HL-60/S4 (cell line): ENCODE data around the gene MYO1E.

Experiments used
- in situ Hi-C: fragments of 300-500 bp; cut with MboI; formaldehyde crosslinking; loops from 2 replicates; pipeline ENCODE4 v1.14.3; 2022; ENCODE audit warnings: low sequenced_read_pairs

The MYO1E gene

DNA sequence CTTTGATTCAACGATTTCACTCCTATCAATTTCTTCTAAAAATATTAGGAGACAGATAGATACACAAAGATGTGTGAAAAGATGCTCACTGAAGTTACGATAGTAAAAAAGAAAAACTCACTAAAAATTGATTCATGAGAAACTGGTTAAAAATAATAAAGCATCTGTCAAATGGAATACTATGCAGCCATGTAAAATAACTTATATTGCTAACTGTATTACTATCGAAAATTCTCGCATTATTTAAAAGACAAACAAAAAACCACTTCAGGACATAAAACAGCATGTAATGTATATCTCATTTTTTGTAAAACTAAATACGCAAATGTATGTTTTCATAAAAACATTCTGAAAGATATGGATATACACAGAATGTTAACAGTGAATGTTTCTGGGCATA, 199.5 kb downstream of the MYO1E start:
- in situ Hi-C loops: loop anchor here (25.0 kb wide), 1 partner anchor 314 kb away; no protein-coding TSS in a partner anchor

- in situ Hi-C loops: loop anchor here (25.0 kb wide), 1 partner anchor 315 kb away; no protein-coding TSS in a partner anchor
Observed at GRCh38 chr15:59172289-59172901, 200.3 kb downstream of the MYO1E start.

- in situ Hi-C loops: loop anchor here (25.0 kb wide), 1 partner anchor 316 kb away; no protein-coding TSS in a partner anchor
Observed at GRCh38 chr15:59171067-59171397, 201.6 kb downstream of the MYO1E start.

GRCh38 chr15:59170295-59171066, 202.2 kb downstream of the MYO1E start:
- in situ Hi-C loops: loop anchor here (25.0 kb wide), 1 partner anchor 317 kb away; no protein-coding TSS in a partner anchor

DNA sequence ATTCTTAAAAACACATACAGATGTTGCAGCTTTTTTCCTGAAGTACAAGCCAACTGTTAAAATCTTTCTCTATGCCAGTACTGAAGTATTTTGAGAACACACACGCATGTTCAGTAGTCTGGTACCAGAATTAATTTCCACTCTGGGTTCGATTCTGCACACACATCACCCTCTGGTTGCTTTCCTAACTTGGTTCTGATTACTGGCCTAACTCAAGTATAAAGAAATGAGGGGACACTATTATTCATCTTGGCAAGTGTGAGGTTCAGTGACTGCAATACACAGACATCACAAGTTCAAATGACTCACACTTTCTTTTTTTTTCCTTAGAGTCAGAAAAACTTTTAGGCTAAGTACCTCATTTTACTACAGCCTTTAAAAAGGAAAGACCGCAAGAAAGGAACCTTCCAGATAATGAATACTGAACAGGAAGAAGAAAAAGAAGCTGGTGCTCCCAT, 203.4 kb downstream of the MYO1E start:
- in situ Hi-C loops: loop anchor here (25.0 kb wide), 1 partner anchor 318 kb away; no protein-coding TSS in a partner anchor

DNA sequence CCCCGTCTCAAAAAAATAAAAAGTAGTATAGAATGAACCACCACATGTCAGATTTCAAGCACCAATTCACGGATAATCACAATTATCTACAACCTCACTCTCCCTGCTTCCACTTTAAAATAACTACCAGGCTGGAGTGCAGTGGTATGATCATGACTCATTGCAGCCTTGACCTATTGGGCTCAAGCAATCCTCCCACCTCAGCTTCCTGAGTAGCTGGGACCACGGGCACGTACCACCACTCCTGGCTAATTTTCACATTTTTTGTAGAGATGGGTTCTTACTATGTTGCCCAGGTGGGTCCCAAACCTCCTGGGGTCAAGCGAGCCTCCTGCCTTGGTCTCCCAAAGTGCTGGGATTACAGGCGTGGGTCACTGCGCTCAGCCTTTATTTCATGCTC, 204.1 kb downstream of the MYO1E start:
- in situ Hi-C loops: loop anchor here (25.0 kb wide), 1 partner anchor 319 kb away; no protein-coding TSS in a partner anchor

- in situ Hi-C loops: loop anchor here (25.0 kb wide), 1 partner anchor 321 kb away; no protein-coding TSS in a partner anchor
Observed at GRCh38 chr15:59166601-59167265, 205.9 kb downstream of the MYO1E start.

GRCh38 chr15:59166166-59166565, 206.5 kb downstream of the MYO1E start:
- in situ Hi-C loops: loop anchor here (25.0 kb wide), 1 partner anchor 321 kb away; no protein-coding TSS in a partner anchor

DNA sequence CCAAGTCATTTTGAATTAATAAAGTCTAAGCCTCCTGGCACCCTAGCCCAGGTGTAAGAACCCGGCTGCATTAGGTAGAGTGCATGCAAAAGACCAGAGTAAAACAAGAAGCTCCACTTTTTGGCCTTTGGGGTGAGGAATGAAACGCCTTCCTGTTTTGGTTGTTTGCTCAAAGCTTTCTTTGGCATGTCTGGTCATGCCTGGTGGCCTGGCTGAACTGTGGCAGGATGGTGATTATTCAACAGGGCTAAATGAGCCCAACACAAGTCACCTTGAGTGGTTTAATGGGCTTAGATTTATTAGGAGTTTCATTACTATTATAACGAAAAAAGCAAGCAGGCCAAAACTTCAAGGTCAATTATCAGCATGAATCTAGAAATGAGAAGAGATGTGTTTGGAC, 206.9 kb downstream of the MYO1E start:
- in situ Hi-C loops: loop anchor here (25.0 kb wide), 1 partner anchor 322 kb away; no protein-coding TSS in a partner anchor

DNA sequence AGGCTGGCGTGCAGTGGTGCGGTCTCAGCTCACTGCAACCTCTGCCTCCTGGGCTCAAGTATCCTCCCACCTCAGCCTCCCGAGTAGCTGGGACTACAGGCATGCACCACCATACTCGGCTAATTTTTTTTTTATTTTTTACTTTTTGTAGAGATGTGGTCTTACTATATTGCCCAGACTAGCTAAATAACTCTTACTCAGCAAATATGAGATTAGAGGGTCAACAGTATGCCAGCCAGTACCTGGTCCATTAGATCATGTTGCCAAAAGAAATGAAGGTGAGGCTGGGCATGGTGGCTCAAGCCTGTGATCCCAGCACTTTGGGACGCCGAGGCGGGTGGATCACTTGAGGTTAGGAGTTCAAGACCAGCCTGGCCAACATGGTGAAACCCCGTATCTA, 210.6 kb downstream of the MYO1E start:
- in situ Hi-C loops: loop anchor here (25.0 kb wide), 1 partner anchor 325 kb away; no protein-coding TSS in a partner anchor

DNA sequence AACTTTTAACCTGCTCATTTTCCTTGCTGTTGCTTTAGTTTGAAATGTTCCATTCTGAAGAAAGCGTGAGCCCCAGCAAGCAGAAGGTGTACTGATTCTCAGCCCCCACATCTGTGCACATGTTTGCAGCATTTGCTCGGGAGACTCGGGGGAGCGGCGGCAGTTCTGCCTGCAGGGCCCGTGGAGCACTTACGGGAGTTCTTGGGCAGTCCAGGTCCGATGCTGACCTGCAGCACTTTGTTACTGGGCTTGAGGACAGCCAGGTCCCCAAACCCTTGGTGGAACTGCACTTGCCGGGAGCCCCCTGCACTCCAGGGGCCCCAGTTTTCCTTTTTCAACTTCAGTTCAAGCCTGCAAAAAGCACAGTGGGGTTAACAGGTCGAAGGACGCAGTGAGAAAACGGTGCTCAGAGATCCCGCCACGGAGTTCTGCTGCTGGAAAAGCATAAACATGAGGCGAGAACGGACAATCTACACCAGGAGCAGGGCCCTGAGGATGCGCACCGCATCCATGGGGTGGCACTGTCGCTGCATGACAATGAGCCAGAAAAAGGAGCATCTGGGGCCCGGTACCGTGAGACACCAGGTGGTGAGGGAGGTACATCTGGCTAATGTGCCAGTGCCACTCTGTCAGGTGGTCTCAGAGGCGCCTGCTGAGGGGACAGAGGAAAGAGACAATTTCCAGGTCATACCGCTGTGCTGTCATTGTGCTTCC, 211.6 kb downstream of the MYO1E start:
- in situ Hi-C loops: loop anchor here (25.0 kb wide), 1 partner anchor 326 kb away; no protein-coding TSS in a partner anchor

- in situ Hi-C loops: loop anchor here (25.0 kb wide), 1 partner anchor 328 kb away; no protein-coding TSS in a partner anchor
Observed at GRCh38 chr15:59159210-59159609, 213.5 kb downstream of the MYO1E start.

DNA sequence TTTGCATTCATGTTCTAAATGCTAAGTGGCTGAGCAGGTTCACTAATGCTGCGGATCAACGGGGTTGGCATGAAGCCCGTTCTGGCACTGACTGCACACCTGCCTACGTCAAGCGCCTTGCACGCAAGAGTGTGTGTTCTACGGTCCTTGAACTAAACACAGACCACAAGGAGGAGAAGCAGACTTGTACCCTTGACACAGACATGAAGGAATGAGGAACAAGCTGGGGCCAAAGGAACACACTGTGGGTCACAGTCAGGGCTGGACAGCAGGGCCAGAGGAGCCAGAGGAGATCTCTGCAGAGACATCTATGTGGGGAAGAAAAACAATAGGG, 214.0 kb downstream of the MYO1E start:
- in situ Hi-C loops: loop anchor here (25.0 kb wide), 1 partner anchor 329 kb away; no protein-coding TSS in a partner anchor

DNA sequence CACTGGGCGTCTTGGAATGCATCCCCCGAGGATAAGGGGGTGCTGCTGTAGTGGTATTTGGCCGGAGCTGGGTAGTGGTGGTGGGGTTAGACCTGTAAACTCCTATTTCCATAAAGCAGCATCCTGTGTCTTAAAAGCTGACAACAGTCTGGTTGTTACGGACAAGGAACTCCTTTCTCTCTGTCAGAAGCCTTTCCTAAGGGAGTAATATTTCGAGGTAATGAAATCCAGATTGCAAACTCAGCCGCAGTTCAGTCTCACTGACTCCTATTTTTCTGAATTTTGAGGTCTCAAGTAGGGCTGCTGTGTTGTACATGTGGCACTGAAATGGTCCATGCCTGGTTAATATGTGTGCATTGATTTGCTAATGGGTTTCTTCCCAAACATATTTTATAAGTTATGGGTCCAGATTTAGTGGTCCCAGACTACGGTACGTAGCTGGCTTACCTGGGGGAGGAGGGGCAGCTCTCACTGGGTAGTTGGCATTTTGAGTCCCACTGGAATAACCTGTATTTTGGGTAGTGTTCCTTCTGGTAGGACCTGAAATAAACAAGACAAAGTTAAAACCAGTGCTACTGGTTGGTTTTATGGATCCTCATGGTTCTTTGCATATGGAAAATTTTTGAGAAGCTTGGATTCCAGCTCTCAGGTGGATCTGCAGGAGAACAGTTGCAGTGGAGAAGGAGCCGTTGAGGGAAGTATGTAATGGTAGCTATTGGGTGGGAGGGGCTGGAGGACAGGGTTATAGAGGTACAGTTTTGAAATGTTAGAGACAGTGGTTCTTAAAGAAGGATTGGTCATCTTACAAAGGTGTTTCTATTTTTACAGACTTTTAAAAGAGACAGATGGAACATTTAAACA, 214.6 kb downstream of the MYO1E start:
- in situ Hi-C loops: loop anchor here (25.0 kb wide), 1 partner anchor 329 kb away; no protein-coding TSS in a partner anchor

GRCh38 chr15:59157396-59157795, 215.3 kb downstream of the MYO1E start:
- in situ Hi-C loops: loop anchor here (25.0 kb wide), 1 partner anchor 330 kb away; no protein-coding TSS in a partner anchor

- in situ Hi-C loops: loop anchor here (25.0 kb wide), 1 partner anchor 332 kb away; no protein-coding TSS in a partner anchor
Observed at GRCh38 chr15:59155431-59155830, 217.2 kb downstream of the MYO1E start.

DNA sequence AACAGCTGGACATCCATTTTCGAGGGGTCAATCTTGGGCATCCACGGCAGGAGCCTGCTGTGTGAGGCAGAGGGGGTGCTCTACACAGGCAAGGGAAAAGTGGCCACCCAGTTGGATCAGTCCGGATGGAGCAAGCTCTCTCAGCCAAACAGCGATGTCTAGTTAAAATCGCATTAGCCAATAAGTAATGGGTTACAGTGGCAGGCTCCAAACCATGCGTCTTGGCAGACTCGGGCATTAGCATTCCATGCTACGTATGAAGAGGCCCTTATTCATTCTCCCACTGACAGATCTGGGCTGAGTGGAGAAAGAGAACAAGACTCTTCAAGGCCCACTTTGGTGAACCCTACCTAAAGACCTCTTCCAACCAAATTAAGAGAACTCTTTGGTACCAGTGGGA, 218.4 kb downstream of the MYO1E start:
- in situ Hi-C loops: loop anchor here (25.0 kb wide), 1 partner anchor 333 kb away; no protein-coding TSS in a partner anchor

GRCh38 chr15:59153466-59153865, 219.2 kb downstream of the MYO1E start:
- in situ Hi-C loops: loop anchor here (25.0 kb wide), 1 partner anchor 334 kb away; no protein-coding TSS in a partner anchor
